Esophagus muscularis mucosa (tissue), 4 donors: ENCODE measurements around the gene NAALADL1. TPM values are rescaled to one million over a fixed set of nuclear protein-coding genes. Genes with fewer than 3 reads are reported as not detected.

Experiments
- DNase-seq: peaks from one replicate; pipeline ENCODE4 v3.0.0-alpha.2; 2017; ENCODE audit errors: extremely low spot score
- H3K27ac ChIP-seq, 4 donors: fragments of 200-600 bp; sonication (generic); replicated peaks in 1 of 4; 1 replicate in 3 of 4; 2 replicates in 1 of 4; pipeline ENCODE4 v1.5.1; 2016 to 2019; ENCODE audit warnings: mild to moderate bottlenecking in 1 of 4
- H3K27me3 ChIP-seq, 4 donors: fragments of 200-600 bp; sonication (generic); one replicate each; pipeline versions ENCODE4 v1.5.1 to v1.6.0; 2016 to 2019
- H3K36me3 ChIP-seq, 4 donors: fragments of 200-600 bp; sonication (generic); one replicate each; pipeline ENCODE4 v1.5.1; 2016 to 2019
- H3K4me1 ChIP-seq, 4 donors: fragments of 200-600 bp; sonication (generic); one replicate each; pipeline ENCODE4 v1.5.1; 2016 to 2019
- H3K4me3 ChIP-seq, 4 donors: fragments of 200-600 bp; sonication (generic); 1 replicate in 2 of 4; 2 replicates in 2 of 4; pipeline ENCODE4 v1.5.1; 2016 to 2019; ENCODE audit warnings: mild to moderate bottlenecking in 4 of 4, moderate library complexity in 1 of 4
- H3K9me3 ChIP-seq, 4 donors: fragments of 200-600 bp; sonication (generic); 1 replicate in 3 of 4; 2 replicates in 1 of 4; pipeline ENCODE4 v1.5.1; 2016 to 2019
- CTCF ChIP-seq, 3 experiments: fragments of 200-600 bp in 2 of 3; fragments of 450-650 bp in 1 of 3; sonication (generic) in 2 of 3; IDR thresholded peaks; one replicate each; pipeline ENCODE4 v1.5.1; 2017 to 2019; ENCODE audit warnings: antibody characterized with exemption in 3 of 3, mild to moderate bottlenecking in 2 of 3, moderate library complexity in 1 of 3
- EP300 ChIP-seq: sonication (generic); formaldehyde crosslinking; IDR thresholded peaks from one replicate; pipeline ENCODE4 v1.6.1; 2017; ENCODE audit warnings: antibody characterized with exemption
- POLR2A ChIP-seq: fragments of 450-650 bp; IDR thresholded peaks from one replicate; pipeline ENCODE4 v1.6.1; 2017; ENCODE audit warnings: antibody characterized with exemption, moderate library complexity, mild to moderate bottlenecking, low read depth
- POLR2AphosphoS5 ChIP-seq, 2 donors: sonication (generic); formaldehyde crosslinking; IDR thresholded peaks; one replicate each; pipeline ENCODE4 v1.6.1; 2017; ENCODE audit warnings: antibody characterized with exemption in 2 of 2
- WGBS: methylation state at CpG from one replicate; pipeline ENCODE4 v1.1.5; 2018; 5-methylcytosine and 5-hydroxymethylcytosine counted together
- intact Hi-C: fragments of 100-400 bp; cut with DNase I; formaldehyde crosslinking; loops from one replicate; pipeline ENCODE4 v1.15.1; 2023
- total RNA-seq, 4 donors: library from RNA; depleted of rRNA; stranded (reverse); fragments of >200 nt; gene quantifications; one replicate each; pipeline versions ENCODE4 v1.1.0 to v1.2.1, GENCODE V29; 2016

NAALADL1 gene
- total RNA-seq, 4 donors from 2014 or later: 22.8 to 43.7 (median 31.0) TPM

DNA sequence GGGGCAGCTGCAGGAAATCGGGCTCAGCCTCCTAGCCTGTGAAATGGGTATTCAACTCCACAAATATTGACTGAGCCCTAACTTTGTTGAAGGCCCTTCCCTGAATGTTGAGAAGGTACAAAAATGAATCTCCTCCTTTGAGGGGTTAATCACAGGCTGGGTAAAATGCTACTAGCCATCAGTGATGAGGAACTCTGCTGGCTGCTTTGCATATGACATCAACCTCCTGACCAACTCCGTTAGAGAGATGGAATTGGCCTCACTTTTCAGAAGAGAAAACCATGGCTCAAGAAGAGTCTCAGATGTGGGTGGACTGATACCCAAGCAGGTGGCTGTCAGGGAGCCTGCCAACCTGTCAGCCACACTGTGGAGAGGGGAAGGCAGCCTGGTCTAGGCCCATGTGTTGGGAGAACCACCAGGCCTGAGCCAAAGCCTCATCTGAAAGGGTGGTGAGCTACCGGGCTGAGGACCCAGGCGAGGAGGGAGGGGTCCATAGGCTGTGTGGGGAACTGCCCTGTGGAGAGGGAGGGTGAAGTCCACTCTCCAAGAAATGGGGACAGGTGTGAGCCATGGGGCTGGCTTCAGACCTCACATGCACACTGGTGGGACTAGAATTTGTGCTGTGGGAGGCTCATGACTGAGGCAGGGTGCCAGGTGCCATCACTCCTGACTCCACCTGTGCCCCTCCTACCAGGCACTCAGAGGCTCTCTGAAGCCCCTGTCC lies 13.7 kb upstream of the NAALADL1 start:
- Histone ChIP-seq H3K27me3 (no peaks in the 10 kb centered on the region), H3K4me3 (no peak overlapping the region), H3K9me3 (no peaks in the 10 kb centered on the region), H3K4me1 (no peaks in the 10 kb centered on the region), H3K36me3 (no peaks in the 10 kb centered on the region), H3K27ac (no peak overlapping the region)
- DNase-seq: no peak
- 71% methylated on average over 4 of the region's 4 CpGs for WGBS
- intact Hi-C loops: no loop called here
- TF ChIP-seq EP300: no peak
- TF ChIP-seq POLR2AphosphoS5 (IDR thresholded peaks at IDR 0.05): no peak
- no peak for TF ChIP-seq POLR2A
- no peak for TF ChIP-seq CTCF (IDR thresholded peaks at IDR 0.05)

DNA sequence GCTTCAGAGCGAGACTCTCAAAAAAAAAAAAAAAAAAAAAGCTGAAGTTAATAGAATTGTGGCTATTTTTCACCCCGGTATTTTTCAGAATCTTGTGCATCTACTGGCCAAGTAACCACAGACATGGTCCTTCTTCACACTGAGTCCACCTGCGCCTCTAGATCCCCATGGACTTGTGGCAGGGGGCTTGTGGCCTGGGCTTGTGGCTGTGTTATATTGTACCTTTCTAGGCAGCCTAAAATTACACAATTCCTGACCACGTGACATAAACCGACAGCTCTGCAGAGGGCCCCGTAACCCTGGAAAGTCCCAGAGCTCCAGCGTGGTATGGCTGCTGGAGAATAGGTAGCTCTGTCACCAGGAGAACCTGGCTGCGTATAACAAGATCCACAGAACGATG lies 10.9 kb upstream of the NAALADL1 start:
- no peak for TF ChIP-seq CTCF (IDR thresholded peaks at IDR 0.05)
- TF ChIP-seq POLR2A: no peak
- TF ChIP-seq POLR2AphosphoS5 (IDR thresholded peaks at IDR 0.05): no peak
- TF ChIP-seq EP300: no peak
- no peaks in the 10 kb centered on the region for H3K9me3 ChIP-seq
- H3K4me1 ChIP-seq: no peaks in the 10 kb centered on the region
- no peaks in the 10 kb centered on the region for H3K27me3 ChIP-seq
- H3K27ac ChIP-seq: no peak overlapping the region
- intact Hi-C loops: loop anchor here (10.0 kb wide), 1 partner anchor 686 kb away; no protein-coding TSS in a partner anchor
- H3K36me3 ChIP-seq: no peaks in the 10 kb centered on the region
- DNase-seq: no peak
- WGBS: 76% methylated on average over 6 of the region's 9 CpGs
- no peak overlapping the region for H3K4me3 ChIP-seq

GRCh38 chr11:65067446-65067845 lies 9.1 kb upstream of the NAALADL1 start:
- DNase-seq: no peak
- 73% methylated on average over 2 of the region's 10 CpGs for WGBS
- Histone ChIP-seq H3K27me3 (no peaks in the 10 kb centered on the region), H3K4me1 (no peaks in the 10 kb centered on the region), H3K36me3 (no peaks in the 10 kb centered on the region), H3K27ac (no peak overlapping the region), H3K9me3 (no peaks in the 10 kb centered on the region), H3K4me3 (no peak overlapping the region)
- intact Hi-C loops: loop anchor here (10.0 kb wide), 1 partner anchor 687 kb away; no protein-coding TSS in a partner anchor
- TF ChIP-seq POLR2AphosphoS5 (IDR thresholded peaks at IDR 0.05) (no peak), CTCF (IDR thresholded peaks at IDR 0.05) (no peak), POLR2A (no peak)

DNA sequence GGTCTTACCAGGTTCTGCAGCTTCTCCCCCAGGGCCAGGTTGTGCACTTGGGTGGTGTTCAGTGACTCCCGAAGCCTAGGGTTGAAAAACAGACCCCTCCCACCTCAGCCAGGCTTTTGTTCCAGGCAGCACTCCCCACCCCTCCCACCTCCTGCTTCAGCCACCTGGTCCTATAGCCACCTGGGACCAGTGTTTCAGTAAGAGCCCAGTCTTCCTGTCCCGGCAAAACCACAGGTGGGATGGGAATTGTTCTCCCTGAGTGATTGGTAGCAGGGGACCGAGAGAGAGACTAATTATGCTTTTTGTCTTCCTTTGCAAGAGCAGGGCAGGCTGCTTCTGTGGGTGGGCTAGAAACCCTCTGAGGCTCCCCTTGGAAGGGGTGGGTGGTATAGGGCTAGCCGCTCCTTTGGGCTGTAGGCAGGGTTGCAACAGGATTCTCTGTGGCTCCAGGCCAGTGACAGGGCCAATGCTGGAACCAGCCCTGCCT lies 8.5 kb upstream of the NAALADL1 start:
- no peak for TF ChIP-seq CTCF (IDR thresholded peaks at IDR 0.05)
- no peak for TF ChIP-seq POLR2A
- no peak for TF ChIP-seq POLR2AphosphoS5 (IDR thresholded peaks at IDR 0.05)
- Histone ChIP-seq H3K27ac (no peak overlapping the region), H3K36me3 (no peaks in the 10 kb centered on the region), H3K4me1 (no peaks in the 10 kb centered on the region), H3K4me3 (no peak overlapping the region), H3K9me3 (no peaks in the 10 kb centered on the region), H3K27me3 (no peaks in the 10 kb centered on the region)
- DNase-seq: no peak
- intact Hi-C loops: loop anchor here (10.0 kb wide), 1 partner anchor 688 kb away; no protein-coding TSS in a partner anchor
- 80% methylated on average over 3 of the region's 4 CpGs for WGBS
